H1 (cell line): ENCODE results near the gene HIP1. TPM values are rescaled to one million over a fixed set of nuclear protein-coding genes. Genes with fewer than 3 reads are reported as not detected.

ENCODE experiments used
- CTCF ChIA-PET: fragments of 300-600 bp; sonication (Branson Sonifier 250); formaldehyde crosslinking; loops from one replicate; lab custom pipeline; 2021; ENCODE audit not compliant: partially characterized antibody; lab: Charles Lee
- POLR2A ChIA-PET: fragments of 300-600 bp; sonication (Branson Sonifier 250); formaldehyde crosslinking; loops from one replicate; lab custom pipeline; 2021; ENCODE audit warnings: inconsistent platforms; ENCODE audit not compliant: partially characterized antibody; lab: Charles Lee
- DNase-seq, 2 experiments: peaks; one replicate each; pipeline versions ENCODE4 v3.0.0 to v3.0.0-alpha.2; 2010 to 2022; ENCODE audit warnings: low spot score in 2 of 2, low read depth in 1 of 2, mixed read lengths in 1 of 2
- FAIRE-seq: peaks from 2 replicates; lab custom pipeline; 2011; peaks lifted over from hg19 to GRCh38; lab: Jason Lieb, UNC
- H2AFZ ChIP-seq: 2 replicates; pipeline ENCODE4 v1.8.1; 2012; ENCODE audit warnings: low read length, inconsistent platforms
- H2AK5ac ChIP-seq: 2 replicates; pipeline ENCODE4 v1.6.1; 2013; ENCODE audit warnings: low read depth, low read length
- H2BK120ac ChIP-seq: replicated peaks from 2 replicates; pipeline ENCODE3; 2013; ENCODE audit warnings: low read depth, low read length, inconsistent platforms
- H2BK12ac ChIP-seq: 2 replicates; pipeline ENCODE4 v1.6.1; 2013; ENCODE audit warnings: low read depth, low read length
- H2BK15ac ChIP-seq: 2 replicates; pipeline ENCODE4 v1.6.1; 2013; ENCODE audit warnings: low read length
- H2BK20ac ChIP-seq: 2 replicates; pipeline ENCODE4 v1.6.1; 2013; ENCODE audit warnings: low read length
- H2BK5ac ChIP-seq: 2 replicates; pipeline ENCODE4 v1.6.1; 2013; ENCODE audit warnings: low read depth, low read length
- H3K14ac ChIP-seq: 2 replicates; pipeline ENCODE4 v1.6.1; 2013; ENCODE audit warnings: inconsistent platforms; ENCODE audit not compliant: insufficient read length
- H3K18ac ChIP-seq: 2 replicates; pipeline ENCODE4 v1.6.1; 2013; ENCODE audit warnings: low read length; ENCODE audit errors: extremely low read depth
- H3K23ac ChIP-seq: 2 replicates; pipeline ENCODE4 v1.6.1; 2013; ENCODE audit warnings: inconsistent platforms; ENCODE audit not compliant: insufficient read length
- H3K23me2 ChIP-seq: 2 replicates; pipeline ENCODE4 v1.6.1; 2013; ENCODE audit warnings: low read depth, low read length
- H3K27ac ChIP-seq: 2 replicates; pipeline ENCODE4 v1.6.1; 2011; ENCODE audit warnings: low read depth, low read length, inconsistent platforms
- H3K27me3 ChIP-seq, 4 experiments: replicated peaks in 1 of 4; 1 replicate in 1 of 4; 2 replicates in 3 of 4; pipeline versions ENCODE4 v1.6.1 to v1.8.1; 2011 to 2013; ENCODE audit warnings: low read length in 3 of 4, mild to moderate bottlenecking in 3 of 4, inconsistent platforms in 2 of 4, mixed read lengths in 2 of 4, moderate library complexity in 1 of 4; ENCODE audit not compliant: control insufficient read depth in 3 of 4, insufficient read depth in 3 of 4; ENCODE audit errors: extremely low read depth in 1 of 4
- H3K36me3 ChIP-seq, 4 experiments: 2 replicates each; pipeline versions ENCODE4 v1.6.1 to v1.8.1; 2011 to 2013; ENCODE audit warnings: mild to moderate bottlenecking in 4 of 4, low read length in 3 of 4, moderate library complexity in 2 of 4, control low read depth in 1 of 4, inconsistent platforms in 1 of 4; ENCODE audit not compliant: insufficient read depth in 4 of 4, control insufficient read depth in 2 of 4
- H3K4ac ChIP-seq: replicated peaks from 2 replicates; pipeline ENCODE3; 2013; ENCODE audit warnings: low read length, low read depth, mixed read lengths, inconsistent platforms; ENCODE audit not compliant: insufficient read length
- H3K4me1 ChIP-seq, 4 experiments: replicated peaks in 1 of 4; 1 replicate in 1 of 4; 2 replicates in 3 of 4; pipeline versions ENCODE4 v1.6.1 to v1.8.1; 2011 to 2013; ENCODE audit warnings: low read length in 3 of 4, inconsistent platforms in 2 of 4, mixed read lengths in 1 of 4; ENCODE audit not compliant: insufficient read depth in 4 of 4, control insufficient read depth in 3 of 4
- H3K4me2 ChIP-seq, 2 experiments: 2 replicates each; pipeline versions ENCODE4 v1.6.1 to v1.8.1; 2011 to 2013; ENCODE audit warnings: low read depth in 2 of 2, low read length in 2 of 2, control low read depth in 1 of 2, inconsistent platforms in 1 of 2, mild to moderate bottlenecking in 1 of 2; ENCODE audit not compliant: insufficient read depth in 1 of 2
- H3K4me3 ChIP-seq, 4 experiments: fragments of 200-600, 300-600 bp in 1 of 4; sonication (generic), shearing (Covaris generic), sonication (Bioruptor Twin) in 1 of 4; 2 replicates each; pipeline versions ENCODE4 v1.5.1 to v1.8.1; 2011 to 2016; ENCODE audit warnings: low read length in 4 of 4, low read depth in 3 of 4, control low read depth in 2 of 4, inconsistent platforms in 2 of 4, mild to moderate bottlenecking in 2 of 4, mixed read lengths in 1 of 4, moderate library complexity in 1 of 4; ENCODE audit not compliant: insufficient read depth in 2 of 4; ENCODE audit errors: extremely low read depth in 1 of 4
- H3K56ac ChIP-seq: replicated peaks from 2 replicates; pipeline ENCODE3; 2013; ENCODE audit warnings: low read depth, mild to moderate bottlenecking, mixed read lengths, low read length, inconsistent platforms; ENCODE audit not compliant: insufficient read length
- H3K79me1 ChIP-seq: 2 replicates; pipeline ENCODE4 v1.6.1; 2013; ENCODE audit warnings: low read depth, low read length, control low read depth
- H3K79me2 ChIP-seq, 2 experiments: 2 replicates each; pipeline versions ENCODE4 v1.6.1 to v1.8.1; 2012 to 2013; ENCODE audit warnings: low read length in 2 of 2, mild to moderate bottlenecking in 2 of 2, inconsistent platforms in 1 of 2; ENCODE audit not compliant: insufficient read depth in 2 of 2, control insufficient read depth in 1 of 2
- H3K9ac ChIP-seq, 4 experiments: replicated peaks in 1 of 4; 1 replicate in 1 of 4; 2 replicates in 3 of 4; pipeline versions ENCODE4 v1.6.1 to v1.8.1; 2011 to 2013; ENCODE audit warnings: low read depth in 3 of 4, low read length in 3 of 4, control low read depth in 2 of 4, mild to moderate bottlenecking in 2 of 4, moderate library complexity in 2 of 4, inconsistent platforms in 1 of 4; ENCODE audit errors: extremely low read depth in 1 of 4
- H3K9me3 ChIP-seq, 2 experiments: 2 replicates each; pipeline versions ENCODE4 v1.6.1 to v1.8.1; 2012 to 2013; ENCODE audit warnings: mild to moderate bottlenecking in 2 of 2, moderate library complexity in 2 of 2, control low read depth in 1 of 2, inconsistent platforms in 1 of 2, low read depth in 1 of 2, low read length in 1 of 2, mixed read lengths in 1 of 2; ENCODE audit not compliant: insufficient read depth in 2 of 2
- H4K20me1 ChIP-seq, 2 experiments: replicated peaks in 1 of 2; 2 replicates each; pipeline versions ENCODE3 to v1.8.1; 2011 to 2013; ENCODE audit warnings: inconsistent platforms in 2 of 2, low read length in 2 of 2, mild to moderate bottlenecking in 1 of 2; ENCODE audit not compliant: insufficient read depth in 2 of 2, control insufficient read depth in 1 of 2
- H4K5ac ChIP-seq: 2 replicates; pipeline ENCODE4 v1.6.1; 2013; ENCODE audit warnings: low read length, low read depth, mixed read lengths, inconsistent platforms; ENCODE audit not compliant: insufficient read length
- H4K8ac ChIP-seq: 2 replicates; pipeline ENCODE4 v1.8.0; 2013; ENCODE audit warnings: mild to moderate bottlenecking, moderate library complexity, low read length, inconsistent platforms; ENCODE audit not compliant: insufficient read depth; ENCODE audit errors: extremely low read depth
- H4K91ac ChIP-seq: replicated peaks from 2 replicates; pipeline ENCODE3; 2013; ENCODE audit warnings: low read length, mixed read lengths, inconsistent platforms; ENCODE audit not compliant: insufficient read length
- CHD2 ChIP-seq: IDR thresholded peaks from 2 replicates; pipeline ENCODE4 v1.6.1; 2012; ENCODE audit warnings: low read length, improper control_type of control experiment
- CREB1 ChIP-seq: IDR thresholded peaks from 2 replicates; pipeline ENCODE4 v1.6.1; 2012; ENCODE audit warnings: inconsistent platforms
- GTF2F1 ChIP-seq: IDR thresholded peaks from 2 replicates; pipeline ENCODE4 v1.6.1; 2012; ENCODE audit warnings: low read depth, low read length, improper control_type of control experiment, borderline replicate concordance
- JUND ChIP-seq: IDR thresholded peaks from 2 replicates; pipeline ENCODE4 v1.6.1; 2011; ENCODE audit warnings: mild to moderate bottlenecking, improper control_type of control experiment, low read length
- KDM1A ChIP-seq: fragments of 200-600, 300-600 bp; sonication (generic); IDR thresholded peaks from 2 replicates; pipeline ENCODE4 v1.7.1; 2016; ENCODE audit warnings: mild to moderate bottlenecking, low read length, borderline replicate concordance
- NANOG ChIP-seq: IDR thresholded peaks from 2 replicates; pipeline ENCODE4 v1.6.1; 2011; ENCODE audit warnings: low read length, low read depth, mild to moderate bottlenecking, inconsistent platforms; ENCODE audit not compliant: insufficient read depth, poor library complexity, severe bottlenecking
- PHF8 ChIP-seq: fragments of 200-600 bp; sonication (generic); conservative IDR thresholded peaks from 2 replicates; pipeline ENCODE4 v1.7.1; 2012; ENCODE audit warnings: low read depth, mild to moderate bottlenecking, inconsistent platforms, low read length, moderate library complexity
- POLR2AphosphoS5 ChIP-seq: IDR thresholded peaks from 2 replicates; pipeline ENCODE4 v1.6.1; 2011; ENCODE audit warnings: low read depth, low read length
- RBBP5 ChIP-seq: IDR thresholded peaks from 2 replicates; pipeline ENCODE4 v1.7.1; 2012; ENCODE audit warnings: low read depth, mild to moderate bottlenecking, inconsistent platforms, low read length, moderate library complexity, borderline replicate concordance
- RFX5 ChIP-seq: IDR thresholded peaks from 2 replicates; pipeline ENCODE4 v1.6.1; 2011; ENCODE audit warnings: low read depth, low read length, improper control_type of control experiment, borderline replicate concordance
- SP4 ChIP-seq: IDR thresholded peaks from 2 replicates; pipeline ENCODE4 v1.6.1; 2012; ENCODE audit warnings: low read length, inconsistent platforms
- SRF ChIP-seq: IDR thresholded peaks from 2 replicates; pipeline ENCODE4 v1.6.1; 2011; ENCODE audit warnings: mild to moderate bottlenecking, low read depth, low read length, moderate library complexity
- YY1 ChIP-seq: IDR thresholded peaks from 2 replicates; pipeline ENCODE4 v1.6.1; 2011; ENCODE audit warnings: low read depth, mild to moderate bottlenecking, low read length
- WGBS, 2 experiments: shearing (Covaris generic) in 1 of 2; methylation state at CpG; one replicate each; pipeline versions ENCODE4 v1.1.6 to v1.1.7; 2013 to 2015; ENCODE audit warnings: low lambda C conversion rate in 2 of 2, mixed read lengths in 2 of 2, inconsistent platforms in 1 of 2, low coverage in 1 of 2, missing lambda C conversion rate in 1 of 2; ENCODE audit not compliant: insufficient replicate concordance in 2 of 2, insufficient coverage in 1 of 2, insufficient read length in 1 of 2; ENCODE audit errors: extremely low coverage in 1 of 2, missing lambda C conversion rate in 1 of 2; 5-methylcytosine and 5-hydroxymethylcytosine counted together
- polyA plus RNA-seq, 7 experiments: library from polyadenylated mRNA; depleted of rRNA in 3 of 7; stranded (reverse) in 5 of 7; unstranded in 2 of 7; fragments of >200 nt in 5 of 7; fragments of 200-250 nt in 2 of 7; gene quantifications; 1 replicate in 5 of 7; 2 replicates in 1 of 7; 4 replicates in 1 of 7; pipeline versions ENCODE4 v1.2.1 to v1.2.3, GENCODE V29; 2011 to 2013; ENCODE audit warnings: missing spikeins in 2 of 7, mixed read lengths in 2 of 7
- total RNA-seq: library from RNA; stranded (reverse); fragmentation: NEBNext Ultra II Directional; extraction: Animal tissue kit (Norgen Biotek cat#: 25700); gene quantifications from 2 replicates; pipeline ENCODE4 v1.2.1, GENCODE V29; 2021

The HIP1 gene
- total and polyA plus RNA-seq, 2 of the 8 experiments (the other 6 are each of a cell fraction or from before 2014, with no cell fraction given) = 51.8 to 108 TPM

GRCh38 chr7:75663302-75663907 lies 75.3 kb downstream of the HIP1 start:
- Histone ChIP-seq H3K4me1 (peaks cover 0 to 4% (median 0%) of the 10 kb centered on the region in 4 experiments; a peak in 2 of 7 replicates), H2AK5ac (no peak overlapping the region), H3K36me3 (no peaks in the 10 kb centered on the region), H4K8ac (peak overlapping the region; percentile 14; the same call in 1 of the 2 replicates), H3K9me3 (no peaks in the 10 kb centered on the region), H3K9ac (no peak overlapping the region), H3K18ac (no peak overlapping the region), H2BK20ac (no peak overlapping the region), H3K56ac (no peak overlapping the region), H3K23me2 (no peaks in the 10 kb centered on the region), H3K4me3 (no peak overlapping the region), H2BK12ac (no peak overlapping the region; the same call in 1 of the 2 replicates), H2BK5ac (no peak overlapping the region), H3K79me2 (no peaks in the 10 kb centered on the region), H4K91ac (no peak overlapping the region), H3K23ac (no peak overlapping the region), H3K4ac (peak overlapping the region; percentile 32), H3K79me1 (no peaks in the 10 kb centered on the region), H2AFZ (no peak overlapping the region), H3K27me3 (no peaks in the 10 kb centered on the region), H2BK15ac (no peak overlapping the region), H3K4me2 (no peak overlapping the region), H4K20me1 (no peaks in the 10 kb centered on the region), H3K27ac (no peak overlapping the region), H3K14ac (no peak overlapping the region), H4K5ac (no peak overlapping the region), H2BK120ac (no peak overlapping the region)
- ChIA-PET CTCF (interaction anchor here (0.6 to 2.1 kb wide), 4 partner anchors 10 to 100 kb away, joined by 3 to 4 read pairs (median 4); no protein-coding TSS in a partner anchor), POLR2A (no interaction called here)
- 91% methylated on average over 8 of the region's 8 CpGs; no CpG with 5 or more reads in 1 of the 2 experiments for WGBS, 2 experiments
- DNase-seq (no peak), FAIRE-seq (no peak)
- TF ChIP-seq GTF2F1 = no peak
- no peak for TF ChIP-seq SP4
- no peak for TF ChIP-seq RFX5
- TF ChIP-seq PHF8 = no peak
- no peak for TF ChIP-seq CHD2
- no peak for TF ChIP-seq YY1
- TF ChIP-seq KDM1A = no peak
- TF ChIP-seq NANOG = no peak
- no peak for TF ChIP-seq JUND
- no peak for TF ChIP-seq RBBP5
- no peak for TF ChIP-seq SRF
- no peak for TF ChIP-seq POLR2AphosphoS5
- TF ChIP-seq CREB1 = no peak
